Breast epithelium (tissue), 3 donors: Measurements from ENCODE around the gene BNC2.

Source experiments
- POLR2AphosphoS5 ChIP-seq, 3 donors: sonication (generic); formaldehyde crosslinking; IDR thresholded peaks; one replicate each; pipeline ENCODE4 v1.6.1; 2017; ENCODE audit warnings: antibody characterized with exemption in 3 of 3
- TF ChIP-seq, protein P1 (sequence below), 3 donors: fragments of 450-650 bp; IDR thresholded peaks; one replicate each; pipeline ENCODE4 v1.5.1; 2016 to 2017; ENCODE audit warnings: antibody characterized with exemption in 3 of 3, mild to moderate bottlenecking in 3 of 3, moderate library complexity in 3 of 3

DNA sequence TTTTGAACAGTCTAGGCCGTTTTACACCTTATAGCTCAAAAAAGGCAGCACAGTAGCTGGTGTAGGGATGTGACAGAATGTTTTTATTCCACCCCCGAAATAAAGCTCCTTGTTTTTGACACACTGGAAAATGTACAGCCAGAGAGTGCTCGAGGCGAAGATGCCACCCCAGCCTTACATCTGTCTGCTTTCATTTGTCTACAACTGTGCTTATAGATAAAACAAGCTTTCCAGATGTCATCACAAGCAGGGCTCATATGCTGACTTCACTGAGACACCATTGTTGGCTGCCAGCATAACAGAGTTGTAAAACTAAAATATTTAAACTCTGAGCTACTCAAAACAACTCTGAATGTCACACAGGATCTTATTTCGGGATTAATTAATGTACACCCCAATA, 386.3 kb downstream of the BNC2 start:
- TF ChIP-seq POLR2AphosphoS5 (IDR thresholded peaks at IDR 0.05), result no peak
- TF ChIP-seq, protein P1, sequence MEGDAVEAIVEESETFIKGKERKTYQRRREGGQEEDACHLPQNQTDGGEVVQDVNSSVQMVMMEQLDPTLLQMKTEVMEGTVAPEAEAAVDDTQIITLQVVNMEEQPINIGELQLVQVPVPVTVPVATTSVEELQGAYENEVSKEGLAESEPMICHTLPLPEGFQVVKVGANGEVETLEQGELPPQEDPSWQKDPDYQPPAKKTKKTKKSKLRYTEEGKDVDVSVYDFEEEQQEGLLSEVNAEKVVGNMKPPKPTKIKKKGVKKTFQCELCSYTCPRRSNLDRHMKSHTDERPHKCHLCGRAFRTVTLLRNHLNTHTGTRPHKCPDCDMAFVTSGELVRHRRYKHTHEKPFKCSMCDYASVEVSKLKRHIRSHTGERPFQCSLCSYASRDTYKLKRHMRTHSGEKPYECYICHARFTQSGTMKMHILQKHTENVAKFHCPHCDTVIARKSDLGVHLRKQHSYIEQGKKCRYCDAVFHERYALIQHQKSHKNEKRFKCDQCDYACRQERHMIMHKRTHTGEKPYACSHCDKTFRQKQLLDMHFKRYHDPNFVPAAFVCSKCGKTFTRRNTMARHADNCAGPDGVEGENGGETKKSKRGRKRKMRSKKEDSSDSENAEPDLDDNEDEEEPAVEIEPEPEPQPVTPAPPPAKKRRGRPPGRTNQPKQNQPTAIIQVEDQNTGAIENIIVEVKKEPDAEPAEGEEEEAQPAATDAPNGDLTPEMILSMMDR (IDR thresholded peaks at IDR 0.05), result no peak
